Endothelial cell of umbilical vein (primary cell): ENCODE data around the gene SOAT1. TPM values are rescaled to one million over a fixed set of nuclear protein-coding genes. Genes with fewer than 3 reads are reported as not detected.
"Not testable (repeated sequence)": the region's sequence is repeated elsewhere in the genome, so short reads cannot be mapped to it uniquely, and the experiment has no call there.

Source experiments
- BruUV-seq: library from RNA; stranded (reverse); fragments of 400-500 nt; replicated peaks from 2 replicates; lab custom pipeline; 2021; lab: Mats Ljungman, UMichigan
- CTCF ChIA-PET: fragments of 300-600, 350-600 bp; sonication (Branson Sonifier 250); formaldehyde crosslinking; loops from one replicate; lab custom pipeline; 2021; ENCODE audit warnings: antibody characterized with exemption, inconsistent platforms; lab: Charles Lee
- POLR2A ChIA-PET: fragments of 300-600, 350-600 bp; sonication (Branson Sonifier 250); formaldehyde crosslinking; loops from one replicate; lab custom pipeline; 2021; ENCODE audit warnings: antibody characterized with exemption, inconsistent platforms; lab: Charles Lee
- DNase-seq: peaks from one replicate; pipeline ENCODE4 v3.0.0-alpha.2; 2011; ENCODE audit warnings: low read depth, low spot score
- FAIRE-seq: peaks from 2 replicates; lab custom pipeline; 2011; peaks lifted over from hg19 to GRCh38; lab: Jason Lieb, UNC
- H2AFZ ChIP-seq: 2 replicates; pipeline ENCODE4 v1.6.0; 2012; ENCODE audit warnings: low read depth, low read length, control low read depth, inconsistent platforms
- H3K27ac ChIP-seq: 2 replicates; pipeline ENCODE4 v1.5.1; 2011; ENCODE audit warnings: low read depth, mild to moderate bottlenecking, control low read depth, low read length, moderate library complexity; ENCODE audit not compliant: insufficient read depth
- H3K27me3 ChIP-seq, 2 experiments: 2 replicates each; pipeline versions ENCODE4 v1.6.0 to v1.6.1; 2011; ENCODE audit warnings: low read length in 2 of 2, mixed read lengths in 1 of 2; ENCODE audit not compliant: control insufficient read depth in 2 of 2, insufficient read depth in 2 of 2
- H3K36me3 ChIP-seq, 2 experiments: 2 replicates in 1 of 2; 3 replicates in 1 of 2; pipeline ENCODE4 v1.5.1; 2011; ENCODE audit warnings: low read length in 2 of 2, mild to moderate bottlenecking in 1 of 2, moderate library complexity in 1 of 2; ENCODE audit not compliant: control insufficient read depth in 2 of 2, insufficient read depth in 2 of 2; ENCODE audit errors: extremely low read depth in 1 of 2
- H3K4me1 ChIP-seq: 3 replicates; pipeline ENCODE4 v1.5.1; 2011; ENCODE audit warnings: mild to moderate bottlenecking, low read length; ENCODE audit not compliant: control insufficient read depth, insufficient read depth; ENCODE audit errors: extremely low read depth
- H3K4me2 ChIP-seq: 2 replicates; pipeline ENCODE4 v1.6.1; 2011; ENCODE audit warnings: low read length, control low read depth, mixed read lengths; ENCODE audit not compliant: insufficient read depth
- H3K4me3 ChIP-seq, 3 experiments: fragments of 200-600 bp in 1 of 3; sonication (generic), shearing (Covaris generic) in 1 of 3; replicated peaks in 1 of 3; 2 replicates each; pipeline ENCODE4 v1.5.1; 2011 to 2016; ENCODE audit warnings: control low read depth in 3 of 3, low read length in 3 of 3, mild to moderate bottlenecking in 2 of 3, inconsistent platforms in 1 of 3, low read depth in 1 of 3, moderate library complexity in 1 of 3; ENCODE audit not compliant: insufficient read depth in 1 of 3
- H3K79me2 ChIP-seq: 2 replicates; pipeline ENCODE4 v1.6.0; 2012; ENCODE audit warnings: low read length, inconsistent platforms; ENCODE audit not compliant: control insufficient read depth, insufficient read depth
- H3K9ac ChIP-seq: replicated peaks from 2 replicates; pipeline ENCODE3; 2011; ENCODE audit warnings: low read length, control low read depth; ENCODE audit not compliant: insufficient read depth; ENCODE audit errors: extremely low read depth
- H3K9me1 ChIP-seq: replicated peaks from 3 replicates; pipeline ENCODE4 v1.6.0; 2011; ENCODE audit warnings: mild to moderate bottlenecking, low read length; ENCODE audit not compliant: control insufficient read depth, insufficient read depth; ENCODE audit errors: extremely low read depth
- H3K9me3 ChIP-seq: replicated peaks from 2 replicates; pipeline ENCODE4 v1.5.1; 2012; ENCODE audit warnings: low read length, inconsistent platforms; ENCODE audit not compliant: control insufficient read depth, insufficient read depth
- H4K20me1 ChIP-seq: replicated peaks from 2 replicates; pipeline ENCODE3; 2011; ENCODE audit warnings: mild to moderate bottlenecking, low read length; ENCODE audit not compliant: control insufficient read depth, insufficient read depth; ENCODE audit errors: extremely low read depth
- dilution Hi-C: fragments of 300-500 bp; cut with MboI; formaldehyde crosslinking; loops from one replicate; pipeline ENCODE4 v1.15.0; 2019; ENCODE audit warnings: low sequenced_read_pairs; ENCODE audit not compliant: extremely low pct_ligation_motif_present
- intact Hi-C: fragments of 100-400 bp; cut with micrococcal nuclease; formaldehyde crosslinking; loops from one replicate; pipeline ENCODE4 v1.10.0; 2022
- polyA plus RNA-seq, 4 experiments: library from polyadenylated mRNA; depleted of rRNA in 3 of 4; stranded (reverse) in 3 of 4; unstranded in 1 of 4; fragments of >200 nt; gene quantifications; 2 replicates each; pipeline versions ENCODE4 v1.2.1 to v1.2.3, GENCODE V29; 2011 to 2012; ENCODE audit warnings: missing spikeins in 1 of 4
- small RNA-seq: library from RNA; depleted of rRNA; stranded (forward); fragments of <200 nt; gene quantifications from one replicate; pipeline ENCODE3, GENCODE V24; 2012; ENCODE audit warnings: low replicate concordance, low read depth; ENCODE audit not compliant: insufficient read depth, insufficient read length
- total RNA-seq: library from RNA; stranded (reverse); gene quantifications from 2 replicates; pipeline ENCODE4 v1.2.3, GENCODE V29; 2021

SOAT1 gene
- total and polyA plus RNA-seq, 2 donors (not counting 3 experiments of a cell fraction or from before 2014, with no cell fraction given) = 14.0 to 38.2 TPM

- CTCF ChIA-PET, H3K9me3 ChIP-seq, intact Hi-C loops, POLR2A ChIA-PET, H3K4me1 ChIP-seq, FAIRE-seq, H4K20me1 ChIP-seq, H2AFZ ChIP-seq, H3K79me2 ChIP-seq, H3K4me2 ChIP-seq, H3K36me3 ChIP-seq, H3K9me1 ChIP-seq, H3K27me3 ChIP-seq, H3K4me3 ChIP-seq, BruUV-seq, dilution Hi-C loops, H3K27ac ChIP-seq, H3K9ac ChIP-seq, DNase-seq: not testable (repeated sequence)
These were observed 105.8 kb downstream of the SOAT1 start for GRCh38 chr1:179399399-179399798.

Small RNA genes within 50 kb of the gene (small RNA-seq; reads per million reads assigned to genes)
- gene AL512326.2 = not detected

Other genes starting within 250 kb of the SOAT1 start
- gene TOR3A, start 211.7 kb upstream of the SOAT1 start, total RNA-seq = 16.7 and 22.4 TPM in 2 replicates
- 14.9 and 24.1 TPM in 2 replicates for gene TOR3A, start 211.7 kb upstream of the SOAT1 start, polyA plus RNA-seq
- 158 and 165 TPM in 2 replicates for gene ABL2, start 64.1 kb upstream of the SOAT1 start, total RNA-seq
- 37.0 and 41.8 TPM in 2 replicates for gene ABL2, start 64.1 kb upstream of the SOAT1 start, polyA plus RNA-seq
- 0.67 TPM in 1 of 2 replicates, not detected in the other for gene AXDND1, start 72.2 kb downstream of the SOAT1 start, total RNA-seq
- gene AXDND1, start 72.2 kb downstream of the SOAT1 start, polyA plus RNA-seq = 0.11 and 0.17 TPM in 2 replicates